KOPT-K1 (cell line): ENCODE results near the gene ZNF217.
"Not testable (repeated sequence)": the region's sequence is repeated elsewhere in the genome, so short reads cannot be mapped to it uniquely, and the experiment has no call there.

Experiments
- H3K27ac ChIP-seq: fragments of 200-600 bp; sonication (generic); 2 replicates; pipeline ENCODE4 v1.5.1; 2016; ENCODE audit warnings: antibody characterized with exemption, mild to moderate bottlenecking, low read depth, low read length; ENCODE audit not compliant: poor library complexity, severe bottlenecking
- H3K36me3 ChIP-seq: fragments of 200-600 bp; sonication (generic); 2 replicates; pipeline ENCODE4 v1.5.1; 2017; ENCODE audit warnings: antibody characterized with exemption, mild to moderate bottlenecking, low read length, moderate library complexity; ENCODE audit not compliant: insufficient read depth
- H3K9me3 ChIP-seq: fragments of 200-600 bp; sonication (generic); 2 replicates; pipeline ENCODE4 v1.5.1; 2017; ENCODE audit warnings: antibody characterized with exemption, low read length, mild to moderate bottlenecking; ENCODE audit not compliant: insufficient read depth, poor library complexity, severe bottlenecking

Gene ZNF217

DNA sequence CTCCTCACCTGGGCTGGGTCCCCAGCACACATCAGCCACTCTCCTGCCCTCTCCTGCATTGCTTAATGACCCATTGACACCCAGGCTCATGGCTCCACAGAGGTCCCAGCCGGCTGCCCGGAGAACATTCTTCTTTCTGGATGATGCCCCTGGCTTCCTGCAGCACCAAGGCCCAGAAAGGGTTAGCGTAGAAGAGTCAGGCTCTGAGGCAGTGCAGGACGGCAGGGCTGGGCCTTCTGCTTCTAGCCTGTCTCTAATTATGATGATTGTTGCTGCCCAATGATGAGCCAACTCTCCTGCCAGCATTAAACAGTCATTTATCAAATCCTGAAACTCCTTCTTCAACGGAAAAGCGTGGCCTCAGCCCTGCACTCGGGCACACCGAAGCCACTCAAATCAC is 66.4 kb downstream of the ZNF217 start:
- Histone ChIP-seq H3K9me3 (no peaks in the 10 kb centered on the region), H3K36me3 (no peaks in the 10 kb centered on the region), H3K27ac (no peak overlapping the region)

DNA sequence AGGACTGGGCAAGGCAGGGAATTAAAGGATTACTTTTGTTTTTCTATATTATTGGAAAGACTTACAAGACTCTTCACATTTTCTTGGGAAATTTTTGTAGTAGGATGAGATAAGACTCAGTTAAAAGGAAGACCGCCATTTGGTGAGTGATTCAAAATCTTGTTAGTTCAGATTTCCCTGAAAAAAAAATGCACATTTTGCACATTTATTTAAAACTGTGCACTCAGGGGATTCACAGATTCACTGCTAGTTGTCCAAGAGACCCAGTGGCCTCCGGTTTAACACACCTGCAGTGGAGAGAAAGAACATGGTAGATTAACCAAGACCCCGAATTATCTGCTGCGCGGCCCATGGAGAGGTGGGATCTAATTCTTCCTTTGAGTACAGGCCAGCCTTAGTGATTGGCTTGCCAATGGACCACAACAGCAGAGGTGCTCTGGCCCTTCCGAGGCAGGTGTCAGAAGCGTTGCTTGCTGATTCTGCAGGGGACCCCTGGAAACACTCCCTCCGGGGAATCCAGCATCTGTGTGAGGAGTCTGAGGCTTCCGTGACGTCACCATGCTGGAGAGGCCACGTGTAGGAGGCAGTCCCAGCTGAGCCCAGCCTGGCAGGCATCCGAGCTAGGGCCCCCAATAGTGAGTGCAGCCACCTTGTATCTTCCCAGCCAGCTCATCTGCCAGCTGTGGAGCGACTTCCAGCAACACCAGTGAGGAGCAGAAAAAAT is 68.9 kb downstream of the ZNF217 start:
- no peak overlapping the region for H3K27ac ChIP-seq
- no peaks in the 10 kb centered on the region for H3K36me3 ChIP-seq
- H3K9me3 ChIP-seq: no peaks in the 10 kb centered on the region

DNA sequence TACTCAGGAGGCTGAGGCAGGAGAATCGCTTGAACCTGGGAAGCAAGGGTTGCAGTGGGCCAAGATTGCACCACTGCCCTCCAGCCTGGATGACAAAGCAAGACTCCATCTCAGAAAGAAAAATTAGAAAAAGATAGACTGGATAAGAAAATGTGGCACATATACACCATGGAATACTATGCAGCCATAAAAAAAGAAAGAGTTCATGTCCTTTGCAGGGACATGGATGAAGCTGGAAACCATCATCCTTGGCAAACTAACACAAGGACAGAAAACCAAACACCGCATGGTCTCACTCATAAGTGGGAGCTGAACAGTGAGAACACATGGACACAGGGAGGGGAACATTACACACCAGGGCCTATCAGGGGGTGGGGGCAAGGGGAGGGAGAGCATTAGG is 70.0 kb downstream of the ZNF217 start:
- H3K27ac ChIP-seq, H3K36me3 ChIP-seq, H3K9me3 ChIP-seq: not testable (repeated sequence)

DNA sequence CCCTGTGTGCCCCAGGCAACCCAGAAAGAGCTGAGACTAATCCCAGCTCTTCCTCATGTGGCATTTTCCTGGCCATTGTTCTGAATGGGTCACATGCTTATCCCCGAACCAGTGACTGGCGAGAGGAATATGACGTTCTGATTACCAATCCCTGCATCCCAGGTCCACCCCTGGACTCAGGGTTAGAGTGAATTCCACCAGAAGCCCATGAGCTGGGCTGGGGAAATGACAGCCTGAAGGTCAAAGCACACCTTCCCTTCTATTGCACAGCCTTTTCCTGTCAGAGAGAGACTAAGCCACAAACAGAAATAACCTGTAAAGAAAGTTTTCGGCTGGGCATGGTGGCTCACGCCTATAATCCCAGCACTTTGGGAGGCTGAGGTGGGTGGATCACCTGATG is 70.9 kb downstream of the ZNF217 start:
- H3K27ac ChIP-seq: no peak overlapping the region
- H3K36me3 ChIP-seq: no peaks in the 10 kb centered on the region
- no peaks in the 10 kb centered on the region for H3K9me3 ChIP-seq

DNA sequence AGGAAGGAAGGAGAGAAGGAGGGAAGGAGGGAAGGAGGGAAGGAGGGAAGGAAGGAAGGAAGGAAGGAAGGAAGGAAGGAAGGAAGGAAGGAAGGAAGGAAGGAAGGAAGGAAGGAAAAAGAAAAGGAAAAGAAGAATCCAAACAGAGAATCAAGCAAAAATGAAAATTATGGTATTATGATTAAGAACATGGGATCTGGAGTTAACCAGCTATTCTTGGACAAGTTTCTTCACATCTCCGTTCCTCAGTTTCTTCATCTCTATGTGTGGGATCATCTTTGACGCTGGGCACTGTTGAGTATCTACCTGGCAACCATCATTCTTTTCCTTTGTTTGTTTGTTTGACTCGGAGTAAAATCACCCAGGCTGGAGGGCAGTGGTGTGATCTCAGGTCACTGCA is 71.6 kb downstream of the ZNF217 start:
- H3K27ac ChIP-seq: no peak overlapping the region
- H3K36me3 ChIP-seq: no peaks in the 10 kb centered on the region
- H3K9me3 ChIP-seq: no peaks in the 10 kb centered on the region

DNA sequence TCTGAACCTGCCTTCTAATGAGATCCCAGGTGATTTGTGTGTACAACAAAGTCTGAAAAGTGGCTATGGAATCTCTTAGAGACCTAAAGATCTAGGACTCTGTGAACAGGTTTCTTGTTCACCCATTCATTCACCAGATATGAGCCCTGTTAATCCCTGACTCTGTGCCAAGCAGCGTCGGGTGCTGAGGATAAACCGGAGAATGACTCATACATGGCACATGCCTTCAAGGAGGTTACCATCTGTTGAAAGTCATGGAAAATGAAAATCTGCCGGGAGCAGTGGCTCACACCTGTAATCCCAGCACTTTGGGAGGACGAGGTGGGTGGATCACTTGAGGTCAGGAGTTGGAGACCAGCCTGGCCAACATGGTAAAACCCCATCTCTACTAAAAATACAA is 72.2 kb downstream of the ZNF217 start:
- not testable (repeated sequence) for H3K27ac ChIP-seq, H3K36me3 ChIP-seq, H3K9me3 ChIP-seq

DNA sequence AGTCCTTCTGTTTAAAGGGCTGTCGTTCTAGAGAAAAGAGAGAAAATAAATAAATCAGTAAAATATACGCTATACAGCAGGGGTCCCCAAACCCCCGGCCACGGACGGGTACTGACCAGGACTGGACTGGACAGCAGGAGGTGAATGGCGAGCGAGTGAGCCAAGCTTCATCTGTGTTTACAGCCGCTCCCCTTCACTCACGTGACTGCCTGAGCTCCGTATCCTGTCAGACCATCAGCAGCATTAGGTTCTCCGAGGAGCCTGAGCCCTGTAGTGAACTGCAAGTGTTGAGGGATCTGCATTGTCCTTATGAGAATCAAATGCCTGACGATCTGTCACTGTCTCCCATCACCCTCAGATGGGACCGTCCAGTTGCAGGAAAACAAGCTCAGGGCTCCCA is 76.5 kb downstream of the ZNF217 start:
- Histone ChIP-seq H3K27ac (no peak overlapping the region), H3K36me3 (no peaks in the 10 kb centered on the region), H3K9me3 (no peaks in the 10 kb centered on the region)
